Trophoblast cell (in vitro differentiated cells and primary cell): ENCODE data around the gene SPRED3.

Source experiments
- DNase-seq, 2 donors: peaks; one replicate each; pipeline ENCODE4 v3.0.0-alpha.2; 2016
- H2AFZ ChIP-seq: 2 replicates; pipeline ENCODE4 v1.6.1; 2013; ENCODE audit warnings: low read length, moderate library complexity, mild to moderate bottlenecking; ENCODE audit not compliant: insufficient read depth, poor library complexity
- H2AK5ac ChIP-seq: 2 replicates; pipeline ENCODE4 v1.6.1; 2013; ENCODE audit warnings: mild to moderate bottlenecking, low read length
- H2BK120ac ChIP-seq: 2 replicates; pipeline ENCODE4 v1.6.1; 2013; ENCODE audit warnings: low read length, mild to moderate bottlenecking, moderate library complexity; ENCODE audit not compliant: insufficient read depth, poor library complexity
- H2BK12ac ChIP-seq: 2 replicates; pipeline ENCODE4 v1.6.1; 2013; ENCODE audit warnings: mild to moderate bottlenecking, low read length, moderate library complexity
- H2BK5ac ChIP-seq: 2 replicates; pipeline ENCODE4 v1.6.1; 2013; ENCODE audit warnings: low read length, low read depth, moderate library complexity, mild to moderate bottlenecking; ENCODE audit not compliant: poor library complexity
- H3K14ac ChIP-seq: 2 replicates; pipeline ENCODE4 v1.6.1; 2013; ENCODE audit warnings: mild to moderate bottlenecking, low read length
- H3K18ac ChIP-seq: 2 replicates; pipeline ENCODE4 v1.6.1; 2013; ENCODE audit warnings: mild to moderate bottlenecking, low read length
- H3K23ac ChIP-seq: 2 replicates; pipeline ENCODE4 v1.6.1; 2013; ENCODE audit warnings: low read length
- H3K27ac ChIP-seq: 2 replicates; pipeline ENCODE4 v1.5.1; 2013; ENCODE audit warnings: low read depth, mild to moderate bottlenecking, inconsistent platforms, low read length, moderate library complexity
- H3K27me3 ChIP-seq: 2 replicates; pipeline ENCODE4 v1.6.1; 2013; ENCODE audit warnings: inconsistent platforms, mild to moderate bottlenecking, low read length, moderate library complexity; ENCODE audit not compliant: insufficient read depth
- H3K36me3 ChIP-seq, 2 experiments: 1 replicate in 1 of 2; 2 replicates in 1 of 2; pipeline ENCODE4 v1.6.1; 2013; ENCODE audit warnings: low read length in 2 of 2, mild to moderate bottlenecking in 2 of 2, moderate library complexity in 1 of 2; ENCODE audit not compliant: insufficient read depth in 2 of 2, control insufficient read depth in 1 of 2
- H3K4ac ChIP-seq: 2 replicates; pipeline ENCODE4 v1.6.1; 2013; ENCODE audit warnings: low read depth, mild to moderate bottlenecking, low read length, moderate library complexity
- H3K4me1 ChIP-seq, 2 experiments: 1 replicate in 1 of 2; 2 replicates in 1 of 2; pipeline ENCODE4 v1.6.1; 2013; ENCODE audit warnings: low read length in 2 of 2, mild to moderate bottlenecking in 2 of 2, moderate library complexity in 1 of 2; ENCODE audit not compliant: insufficient read depth in 2 of 2, control insufficient read depth in 1 of 2
- H3K4me2 ChIP-seq: 2 replicates; pipeline ENCODE4 v1.6.1; 2013; ENCODE audit warnings: inconsistent platforms, mild to moderate bottlenecking, low read length, moderate library complexity
- H3K4me3 ChIP-seq: 2 replicates; pipeline ENCODE4 v1.5.1; 2013; ENCODE audit warnings: mild to moderate bottlenecking, low read depth, low read length, inconsistent platforms
- H3K79me1 ChIP-seq: one replicate; pipeline ENCODE4 v1.6.1; 2013; ENCODE audit warnings: low read length
- H3K79me2 ChIP-seq: 2 replicates; pipeline ENCODE4 v1.6.1; 2013; ENCODE audit warnings: low read length, mild to moderate bottlenecking; ENCODE audit not compliant: control insufficient read depth, insufficient read depth, poor library complexity
- H3K9ac ChIP-seq: 2 replicates; pipeline ENCODE4 v1.6.1; 2013; ENCODE audit warnings: mild to moderate bottlenecking, low read length
- H3K9me3 ChIP-seq: 2 replicates; pipeline ENCODE4 v1.6.1; 2013; ENCODE audit warnings: low read depth, mild to moderate bottlenecking, control low read depth, inconsistent platforms, low read length; ENCODE audit not compliant: insufficient read depth
- H4K12ac ChIP-seq: 2 replicates; pipeline ENCODE4 v1.6.1; 2013; ENCODE audit warnings: low read depth, mild to moderate bottlenecking, low read length, moderate library complexity
- H4K8ac ChIP-seq: 2 replicates; pipeline ENCODE4 v1.6.1; 2013; ENCODE audit warnings: low read depth, mild to moderate bottlenecking, low read length, moderate library complexity
- H4K91ac ChIP-seq: one replicate; pipeline ENCODE4 v1.6.1; 2013; ENCODE audit warnings: low read depth, mild to moderate bottlenecking, low read length, moderate library complexity
- WGBS: extraction: QIAGEN DNeasy Blood & Tissue Kit; methylation state at CpG from one replicate; pipeline ENCODE4 v1.1.7; 2013; ENCODE audit warnings: missing lambda C conversion rate; ENCODE audit not compliant: insufficient read length, insufficient coverage; ENCODE audit errors: extremely low coverage; 5-methylcytosine and 5-hydroxymethylcytosine counted together

SPRED3 gene

DNA sequence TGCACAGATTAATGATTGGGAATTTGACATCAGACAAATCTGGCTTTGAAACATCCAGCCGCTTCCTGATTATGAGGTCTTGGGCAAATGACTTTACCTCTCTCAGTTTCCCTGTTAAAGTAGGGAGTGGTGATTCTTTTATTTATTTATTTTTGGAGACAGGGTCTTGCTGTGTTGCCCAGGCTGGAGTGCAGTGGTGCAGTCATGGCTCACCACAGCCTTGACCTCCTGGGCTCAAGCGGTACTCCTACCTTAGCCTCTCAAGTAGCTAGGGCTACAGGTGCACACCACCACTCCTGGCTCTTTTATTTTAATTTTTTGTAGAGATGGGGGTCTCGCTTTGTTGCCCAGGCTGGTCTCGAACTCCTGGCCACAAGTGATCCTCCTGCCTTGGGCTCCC is 11.4 kb upstream of the SPRED3 start:
- H2BK120ac ChIP-seq = no peak overlapping the region
- no peak overlapping the region for H2AK5ac ChIP-seq
- no peak overlapping the region for H3K14ac ChIP-seq
- no peak overlapping the region for H3K9ac ChIP-seq
- H3K36me3 ChIP-seq = peaks cover 38% of the 10 kb centered on the region in 2 experiments
- H3K9me3 ChIP-seq = no peaks in the 10 kb centered on the region
- no peak overlapping the region for H3K18ac ChIP-seq
- no peak overlapping the region for H2BK5ac ChIP-seq
- H3K4me1 ChIP-seq = peaks cover 6 to 15% of the 10 kb centered on the region in 2 experiments
- no peak overlapping the region for H4K91ac ChIP-seq
- no peak overlapping the region for H2AFZ ChIP-seq
- no peak overlapping the region for H3K27ac ChIP-seq
- peaks cover 12% of the 10 kb centered on the region for H3K79me2 ChIP-seq
- no peak overlapping the region for H2BK12ac ChIP-seq
- peak overlapping the region; percentile 35 for H3K4ac ChIP-seq
- no peak overlapping the region for H3K4me2 ChIP-seq
- no peak for DNase-seq
- no peak overlapping the region for H4K12ac ChIP-seq
- H3K4me3 ChIP-seq = no peak overlapping the region
- no CpG with 5 or more reads among the region's 4 CpGs for WGBS
- no peak overlapping the region for H4K8ac ChIP-seq
- peaks cover 8% of the 10 kb centered on the region for H3K79me1 ChIP-seq
- H3K23ac ChIP-seq = no peak overlapping the region
- no peaks in the 10 kb centered on the region for H3K27me3 ChIP-seq

DNA sequence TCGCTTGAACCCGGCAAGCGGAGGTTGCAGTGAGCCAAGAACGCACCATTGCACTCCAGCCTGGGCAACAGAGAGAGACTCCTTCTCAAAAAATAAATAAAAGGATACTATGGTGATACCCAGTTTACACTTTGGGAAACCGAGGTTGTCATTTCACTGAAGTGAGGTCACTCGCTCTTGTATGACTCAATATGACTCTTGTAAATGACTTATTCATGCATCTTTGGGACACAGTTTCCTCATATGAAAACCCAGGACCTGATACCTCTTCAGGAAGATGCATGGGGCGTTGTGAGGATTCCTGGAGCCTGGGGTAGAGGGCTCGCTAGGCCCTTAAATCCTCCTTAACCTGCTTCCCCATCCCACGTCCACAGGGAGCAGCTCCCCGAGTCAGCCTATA is 9.6 kb upstream of the SPRED3 start:
- H3K27me3 ChIP-seq = no peaks in the 10 kb centered on the region
- no peak overlapping the region for H3K4me2 ChIP-seq
- no peak overlapping the region for H4K12ac ChIP-seq
- H2BK12ac ChIP-seq = no peak overlapping the region
- WGBS = no CpG with 5 or more reads among the region's 10 CpGs
- no peak overlapping the region for H4K91ac ChIP-seq
- H3K18ac ChIP-seq = no peak overlapping the region
- no peak overlapping the region for H2AFZ ChIP-seq
- no peak overlapping the region for H3K14ac ChIP-seq
- H3K9me3 ChIP-seq = no peaks in the 10 kb centered on the region
- H4K8ac ChIP-seq = no peak overlapping the region
- no peak overlapping the region for H2BK5ac ChIP-seq
- no peak overlapping the region for H3K23ac ChIP-seq
- DNase-seq = no peak
- no peak overlapping the region for H3K9ac ChIP-seq
- peaks cover 8% of the 10 kb centered on the region for H3K79me1 ChIP-seq
- H3K4me1 ChIP-seq = peaks cover 6 to 17% of the 10 kb centered on the region in 2 experiments
- no peak overlapping the region for H3K4ac ChIP-seq
- peaks cover 12% of the 10 kb centered on the region for H3K79me2 ChIP-seq
- H3K27ac ChIP-seq = no peak overlapping the region
- H3K4me3 ChIP-seq = no peak overlapping the region
- no peak overlapping the region for H2BK120ac ChIP-seq
- H2AK5ac ChIP-seq = no peak overlapping the region
- peaks cover 53 to 54% of the 10 kb centered on the region in 2 experiments for H3K36me3 ChIP-seq

DNA sequence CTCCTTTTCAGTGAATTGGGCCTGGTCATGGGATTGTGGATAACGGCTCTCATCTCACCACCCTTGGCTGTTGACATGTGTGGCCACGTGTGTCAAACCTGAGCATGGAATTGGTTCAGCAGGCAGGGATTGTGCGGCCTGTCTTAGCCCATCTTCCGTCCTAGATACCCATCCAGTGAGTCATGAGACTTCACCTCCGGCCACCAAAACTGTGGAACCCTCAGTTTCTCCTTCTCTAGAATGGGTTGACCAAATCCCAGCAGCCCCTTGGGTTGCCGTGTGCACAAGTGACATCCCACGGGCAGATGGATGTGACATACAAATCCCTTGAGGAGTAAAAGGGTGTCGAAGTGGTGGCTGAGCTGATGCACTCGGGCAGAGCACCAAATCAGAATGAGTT is 7.4 kb upstream of the SPRED3 start:
- no peak overlapping the region for H3K4me2 ChIP-seq
- no peaks in the 10 kb centered on the region for H3K27me3 ChIP-seq
- H3K79me2 ChIP-seq = no peaks in the 10 kb centered on the region
- no peak overlapping the region for H2AFZ ChIP-seq
- no peak overlapping the region for H4K12ac ChIP-seq
- no peak overlapping the region for H2BK5ac ChIP-seq
- H3K18ac ChIP-seq = no peak overlapping the region
- H3K27ac ChIP-seq = no peak overlapping the region
- H4K8ac ChIP-seq = no peak overlapping the region
- H2BK12ac ChIP-seq = no peak overlapping the region
- H3K36me3 ChIP-seq = peaks cover 70% of the 10 kb centered on the region in 2 experiments
- H2BK120ac ChIP-seq = no peak overlapping the region
- peaks cover 0 to 9% of the 10 kb centered on the region in 2 experiments for H3K4me1 ChIP-seq
- no CpG with 5 or more reads among the region's 9 CpGs for WGBS
- no peak overlapping the region for H3K4ac ChIP-seq
- no peaks in the 10 kb centered on the region for H3K9me3 ChIP-seq
- H2AK5ac ChIP-seq = no peak overlapping the region
- H4K91ac ChIP-seq = no peak overlapping the region
- no peak overlapping the region for H3K14ac ChIP-seq
- no peak overlapping the region for H3K4me3 ChIP-seq
- no peaks in the 10 kb centered on the region for H3K79me1 ChIP-seq
- no peak overlapping the region for H3K9ac ChIP-seq
- H3K23ac ChIP-seq = no peak overlapping the region
- DNase-seq = no peak

DNA sequence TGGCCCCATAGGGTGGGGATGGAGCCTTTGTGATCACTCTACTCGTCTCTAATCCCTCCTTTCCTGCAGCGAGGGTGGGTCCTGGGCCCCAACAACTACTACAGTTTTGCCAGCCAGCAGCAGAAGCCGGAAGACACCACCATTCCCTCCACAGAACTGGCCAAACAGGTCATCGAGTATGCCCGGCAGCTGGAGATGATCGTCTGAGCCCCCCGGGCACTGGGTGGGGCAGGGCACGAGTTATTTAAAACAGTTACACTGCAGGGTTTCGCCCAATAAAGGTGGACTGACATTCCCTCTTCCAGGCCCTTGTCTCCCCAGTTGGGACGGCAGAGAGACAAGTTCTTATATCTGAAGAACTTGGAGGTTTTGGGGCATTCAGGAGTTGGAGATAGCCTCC is 5.3 kb upstream of the SPRED3 start:
- no peak overlapping the region for H3K23ac ChIP-seq
- peaks cover 11 to 12% of the 10 kb centered on the region in 2 experiments for H3K4me1 ChIP-seq
- H3K4me3 ChIP-seq = no peak overlapping the region
- WGBS = no CpG with 5 or more reads among the region's 10 CpGs
- no peak overlapping the region for H3K14ac ChIP-seq
- peaks cover 4% of the 10 kb centered on the region for H3K79me1 ChIP-seq
- no peak overlapping the region for H4K8ac ChIP-seq
- DNase-seq = peak; percentile 95 to 98
- no peak overlapping the region for H4K12ac ChIP-seq
- no peak overlapping the region for H3K4me2 ChIP-seq
- H3K4ac ChIP-seq = no peak overlapping the region
- no peak overlapping the region for H3K27ac ChIP-seq
- no peak overlapping the region for H2AFZ ChIP-seq
- no peak overlapping the region for H2BK12ac ChIP-seq
- H3K27me3 ChIP-seq = no peaks in the 10 kb centered on the region
- H2BK5ac ChIP-seq = no peak overlapping the region
- H3K79me2 ChIP-seq = no peaks in the 10 kb centered on the region
- H3K36me3 ChIP-seq = peaks cover 67 to 71% of the 10 kb centered on the region in 2 experiments
- H3K9ac ChIP-seq = no peak overlapping the region
- H4K91ac ChIP-seq = no peak overlapping the region
- no peak overlapping the region for H2BK120ac ChIP-seq
- no peak overlapping the region for H2AK5ac ChIP-seq
- H3K9me3 ChIP-seq = no peaks in the 10 kb centered on the region
- no peak overlapping the region for H3K18ac ChIP-seq
